ENCODE results near the gene NKX6-1.

Gene NKX6-1

DNA sequence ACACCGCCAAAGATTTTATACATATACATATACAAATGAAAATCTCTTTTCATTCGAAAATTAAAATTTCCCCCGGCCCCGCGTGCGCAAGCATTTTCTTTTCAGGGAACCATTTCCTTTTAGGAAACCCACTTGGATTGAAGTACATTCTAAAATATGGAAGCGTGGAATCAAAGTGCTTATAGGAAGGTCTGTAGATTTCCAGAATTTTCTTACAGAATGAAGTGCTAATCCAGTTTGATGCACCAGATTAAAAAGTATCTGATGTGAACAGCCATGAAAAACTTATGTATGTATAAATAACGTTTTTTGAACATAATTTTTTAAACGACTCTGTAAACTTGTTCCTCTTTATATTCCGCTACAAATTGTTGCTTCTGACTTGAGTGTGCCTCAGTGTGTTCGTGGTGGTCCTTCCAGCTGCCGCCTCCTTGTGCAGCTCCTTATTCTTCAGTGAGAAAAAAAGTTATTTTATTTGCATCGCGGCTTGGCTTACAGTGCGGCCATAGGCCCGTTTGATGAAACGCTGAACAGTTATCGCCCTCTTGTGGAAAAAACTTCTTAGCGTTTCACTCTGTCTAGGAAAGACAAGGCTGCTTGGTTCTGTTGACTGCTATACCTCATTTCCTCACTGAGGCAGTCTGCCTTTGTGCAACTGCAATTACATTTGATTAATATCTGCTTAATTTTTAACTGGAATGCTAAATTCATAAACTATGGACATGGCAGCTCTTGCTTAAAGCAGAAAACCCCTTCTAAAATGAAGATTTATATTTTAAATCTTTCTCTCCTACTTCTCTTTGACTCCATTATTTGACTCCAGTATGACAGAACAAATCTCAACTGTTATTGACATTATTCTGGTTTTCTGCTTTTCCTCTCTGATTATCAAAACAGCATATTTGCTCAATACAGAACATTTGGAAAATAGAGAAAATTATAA lies 4.7 kb upstream of the NKX6-1 start:
- Histone ChIP-seq H3K9ac (ENCODE audit: low read depth, low read length) (no peak overlapping the region), H3K36me3 (ENCODE audit: insufficient read depth, low read length) (no peaks in the 10 kb centered on the region), H3K4me1 (ENCODE audit: insufficient read depth, low read length) (peaks cover 13% of the 10 kb centered on the region), H3K9me3 (ENCODE audit: control insufficient read depth, insufficient read depth, low read length) (no peaks in the 10 kb centered on the region)

DNA sequence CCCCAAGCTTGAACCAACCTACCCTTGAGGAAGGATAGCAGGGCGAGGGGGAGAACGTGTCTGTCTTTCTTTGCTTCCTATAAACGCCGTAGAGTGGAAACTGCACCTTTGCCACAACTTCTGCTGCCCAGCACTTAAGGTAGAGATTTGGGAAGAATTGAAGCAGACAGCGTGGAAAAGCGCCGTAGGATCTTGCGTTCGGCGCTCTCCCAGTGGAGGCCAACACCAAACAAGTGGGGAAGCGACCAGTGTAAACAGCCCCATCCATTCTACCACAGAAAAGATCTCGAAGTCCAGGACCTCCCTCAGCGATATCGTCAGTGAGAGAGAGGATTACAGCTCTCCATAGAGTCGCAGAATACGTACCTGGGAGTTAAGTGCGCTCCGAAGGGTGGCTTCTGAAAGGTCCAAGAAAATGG lies 3.9 kb upstream of the NKX6-1 start:
- Histone ChIP-seq H3K4me1 (ENCODE audit: insufficient read depth, low read length) (peaks cover 13% of the 10 kb centered on the region), H3K9me3 (ENCODE audit: control insufficient read depth, insufficient read depth, low read length) (no peaks in the 10 kb centered on the region)

DNA sequence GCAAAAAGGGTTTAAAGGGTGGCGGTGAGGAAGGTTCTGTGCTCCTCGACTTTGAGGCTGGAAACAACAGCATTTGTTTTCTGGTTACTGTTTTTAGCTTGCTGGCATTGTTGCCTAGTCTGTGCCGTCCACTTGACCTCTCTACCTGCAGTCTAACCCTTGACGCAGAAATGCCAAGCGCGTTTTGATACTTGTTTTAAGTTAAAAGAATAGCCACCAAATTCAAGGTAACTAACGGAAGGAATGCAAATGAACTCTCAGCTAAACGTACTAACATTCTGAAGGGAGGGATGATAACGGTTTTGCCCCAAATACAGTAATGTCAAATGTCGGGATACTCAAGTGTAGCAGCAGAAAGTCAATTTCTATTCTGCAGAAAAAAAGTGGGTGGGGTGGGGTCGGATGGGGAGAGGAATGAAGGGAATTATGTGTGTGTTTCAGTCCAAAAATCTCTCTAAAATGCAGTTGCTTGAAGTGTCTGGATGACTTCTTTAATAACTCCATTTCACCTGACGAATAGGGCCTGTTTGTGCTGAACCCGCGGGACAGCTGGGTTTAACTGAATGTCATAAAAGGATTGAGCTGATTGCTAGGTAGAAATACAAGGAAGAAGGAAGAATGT lies 3.4 kb upstream of the NKX6-1 start:
- Histone ChIP-seq H3K9me3 (ENCODE audit: control insufficient read depth, insufficient read depth, low read length) (no peaks in the 10 kb centered on the region), H3K36me3 (ENCODE audit: insufficient read depth, low read length) (no peaks in the 10 kb centered on the region), H3K4me1 (ENCODE audit: insufficient read depth, low read length) (peaks cover 13% of the 10 kb centered on the region), H3K9ac (ENCODE audit: low read depth, low read length) (no peak overlapping the region)

More for the DNA sequence above, 3.9 kb upstream of the NKX6-1 start:
- Histone ChIP-seq H3K9ac (ENCODE audit: low read depth, low read length) (no peak overlapping the region), H3K36me3 (ENCODE audit: insufficient read depth, low read length) (no peaks in the 10 kb centered on the region)

DNA sequence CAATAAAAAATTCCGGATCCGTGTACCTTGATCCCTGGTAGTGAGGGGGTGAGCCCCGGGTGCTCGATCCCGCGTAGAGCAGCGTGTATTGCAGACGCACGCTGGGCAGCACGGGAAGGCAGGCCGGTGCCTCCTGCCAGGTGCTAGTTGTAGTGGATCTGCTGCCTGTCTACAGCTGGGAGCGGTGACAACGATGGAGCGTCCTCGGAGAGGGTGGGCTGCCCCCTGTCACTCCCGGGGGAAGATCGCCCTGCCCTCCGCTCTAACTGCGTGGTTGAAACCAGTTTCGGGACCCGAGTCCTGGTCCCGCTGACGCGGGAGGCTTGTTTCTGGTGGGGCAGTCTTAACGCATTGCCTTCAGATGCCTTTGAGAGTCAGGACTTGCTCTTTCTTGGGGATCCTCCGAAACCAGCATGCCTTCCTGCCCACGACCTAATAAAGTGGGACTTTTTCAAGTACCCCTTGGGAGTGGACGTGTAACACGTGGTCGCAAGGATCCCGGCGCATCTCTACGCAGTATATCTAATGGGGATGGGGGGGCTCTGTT lies 2.7 kb upstream of the NKX6-1 start:
- H3K36me3 ChIP-seq (ENCODE audit: insufficient read depth, low read length), result no peaks in the 10 kb centered on the region
- H3K4me1 ChIP-seq (ENCODE audit: insufficient read depth, low read length), result peaks cover 18% of the 10 kb centered on the region
- no peaks in the 10 kb centered on the region for H3K9me3 ChIP-seq (ENCODE audit: control insufficient read depth, insufficient read depth, low read length)
- H3K9ac ChIP-seq (ENCODE audit: low read depth, low read length), result no peak overlapping the region; the same call in 1 of the 2 replicates

DNA sequence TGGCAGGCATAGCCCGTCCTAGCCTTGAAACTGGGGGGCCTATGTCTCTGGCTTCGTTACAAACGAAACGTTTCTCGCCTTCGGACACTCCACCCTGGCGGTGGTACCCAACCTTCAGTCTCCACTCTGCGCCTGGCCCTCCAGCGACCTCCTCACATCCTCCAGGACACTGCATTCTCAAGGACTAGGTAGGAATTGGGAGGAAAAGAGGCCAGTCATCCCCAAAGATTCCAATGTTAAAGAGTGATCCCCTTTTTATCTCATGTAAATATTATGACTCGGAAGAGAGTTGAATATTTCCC lies 2.1 kb upstream of the NKX6-1 start:
- Histone ChIP-seq H3K36me3 (ENCODE audit: insufficient read depth, low read length) (no peaks in the 10 kb centered on the region), H3K9ac (ENCODE audit: low read depth, low read length) (no peak overlapping the region), H3K9me3 (ENCODE audit: control insufficient read depth, insufficient read depth, low read length) (no peaks in the 10 kb centered on the region), H3K4me1 (ENCODE audit: insufficient read depth, low read length) (peaks cover 18% of the 10 kb centered on the region)

DNA sequence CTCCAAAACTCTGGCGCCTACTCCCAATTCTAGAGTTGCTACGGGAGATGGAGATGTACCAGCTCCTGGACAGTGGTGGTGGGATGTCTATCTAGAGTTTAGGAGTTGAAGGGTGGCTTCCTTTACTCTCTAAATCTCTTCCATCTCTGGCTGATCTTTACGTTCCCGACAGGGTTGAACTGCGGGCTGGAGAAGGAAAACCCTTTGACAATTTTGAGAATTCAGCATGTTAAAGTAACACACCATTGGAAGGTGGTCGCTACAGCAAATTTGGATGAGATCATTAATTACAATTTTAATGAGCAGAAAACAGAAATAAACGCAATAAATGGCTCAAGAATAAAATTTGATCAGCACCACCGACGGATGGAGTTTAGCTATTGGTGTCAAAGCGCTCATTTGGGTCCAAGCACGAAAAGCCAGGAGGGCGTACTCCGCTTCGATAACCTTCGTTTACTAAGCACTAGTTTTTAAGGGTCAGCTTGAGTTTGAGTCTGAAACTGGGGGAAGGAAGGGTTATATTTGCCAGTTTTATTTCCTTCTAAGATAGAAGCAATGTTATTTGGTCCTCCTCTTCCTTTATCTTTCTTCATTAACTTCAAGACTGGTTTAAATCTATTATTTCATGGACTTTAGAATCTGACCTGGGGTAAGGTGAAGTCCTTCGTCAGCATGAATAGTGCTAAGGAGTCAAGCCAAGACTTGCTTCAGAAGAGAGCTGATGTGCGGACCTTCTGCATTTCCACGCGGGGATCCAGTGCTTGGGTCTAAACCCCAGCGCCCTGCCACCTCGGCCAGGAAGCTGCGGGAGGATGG lies 1.5 kb upstream of the NKX6-1 start:
- H3K4me1 ChIP-seq (ENCODE audit: insufficient read depth, low read length), result peaks cover 18% of the 10 kb centered on the region
- no peaks in the 10 kb centered on the region for H3K9me3 ChIP-seq (ENCODE audit: control insufficient read depth, insufficient read depth, low read length)
- H3K36me3 ChIP-seq (ENCODE audit: insufficient read depth, low read length), result no peaks in the 10 kb centered on the region
- no peak overlapping the region for H3K9ac ChIP-seq (ENCODE audit: low read depth, low read length)

DNA sequence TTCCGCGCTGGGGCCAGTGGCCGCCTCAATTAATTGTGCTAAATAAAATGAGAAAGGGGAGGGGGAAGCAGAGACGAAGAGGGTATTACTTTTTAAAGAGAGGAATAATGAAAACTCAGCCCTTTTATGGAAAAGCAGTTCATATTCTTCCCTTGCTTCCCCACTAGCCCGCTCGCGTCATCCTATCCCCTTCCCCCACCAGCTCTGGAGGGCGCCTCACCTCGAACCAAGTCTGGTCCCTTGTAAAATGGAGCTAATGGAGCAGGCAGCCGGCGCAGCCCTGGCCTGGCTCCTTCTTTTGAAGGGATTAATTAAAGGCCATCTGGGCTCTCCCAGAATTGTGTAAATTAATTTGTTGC lies 511 bp upstream of the NKX6-1 start:
- H3K9ac ChIP-seq (ENCODE audit: low read depth, low read length), result peak overlapping the region; percentile 65; the same call in 1 of the 2 replicates
- H3K36me3 ChIP-seq (ENCODE audit: insufficient read depth, low read length), result no peaks in the 10 kb centered on the region
- H3K4me1 ChIP-seq (ENCODE audit: insufficient read depth, low read length), result peaks cover 22% of the 10 kb centered on the region
- H3K9me3 ChIP-seq (ENCODE audit: control insufficient read depth, insufficient read depth, low read length), result no peaks in the 10 kb centered on the region

DNA sequence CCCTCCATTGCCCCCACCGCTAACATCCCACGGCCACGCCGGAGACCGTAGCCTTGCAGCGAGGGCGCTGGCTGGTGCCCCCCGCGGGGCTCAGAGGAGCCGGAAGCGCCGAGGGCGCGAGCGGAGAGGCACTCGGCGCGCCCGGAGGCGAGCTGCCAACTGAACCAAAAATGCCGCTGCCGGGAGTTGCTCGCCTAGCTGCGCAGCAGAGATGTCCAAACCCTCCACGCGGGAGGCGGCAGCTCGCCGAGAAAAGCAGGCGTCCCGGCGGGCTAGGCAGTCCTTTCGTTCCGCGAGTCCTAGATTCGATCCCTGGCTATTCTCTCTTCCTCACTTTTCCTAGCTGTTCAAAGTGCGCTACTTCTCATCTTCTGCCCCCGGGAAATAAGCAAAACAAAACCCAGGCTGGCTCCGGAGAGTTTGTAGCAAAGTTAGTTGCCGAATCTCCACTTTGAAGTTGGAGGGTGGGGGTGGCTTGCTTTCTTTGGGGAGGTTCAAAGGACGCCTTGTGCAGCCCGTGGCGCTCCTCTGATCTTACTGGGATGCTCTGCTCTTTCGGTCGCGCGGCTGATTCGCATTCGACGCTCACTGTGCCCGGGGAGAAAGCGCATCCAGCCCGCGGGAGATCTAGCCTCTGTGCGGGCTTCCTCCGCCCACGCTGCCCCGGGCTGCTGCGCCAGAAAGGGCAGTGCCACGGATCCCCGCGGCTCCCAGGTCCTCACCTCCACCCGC lies 723 bp downstream of the NKX6-1 start:
- Histone ChIP-seq H3K9me3 (ENCODE audit: control insufficient read depth, insufficient read depth, low read length) (no peaks in the 10 kb centered on the region), H3K9ac (ENCODE audit: low read depth, low read length) (peak overlapping the region; percentile 65; the same call in 1 of the 2 replicates), H3K4me1 (ENCODE audit: insufficient read depth, low read length) (peaks cover 20% of the 10 kb centered on the region), H3K36me3 (ENCODE audit: insufficient read depth, low read length) (no peaks in the 10 kb centered on the region)

DNA sequence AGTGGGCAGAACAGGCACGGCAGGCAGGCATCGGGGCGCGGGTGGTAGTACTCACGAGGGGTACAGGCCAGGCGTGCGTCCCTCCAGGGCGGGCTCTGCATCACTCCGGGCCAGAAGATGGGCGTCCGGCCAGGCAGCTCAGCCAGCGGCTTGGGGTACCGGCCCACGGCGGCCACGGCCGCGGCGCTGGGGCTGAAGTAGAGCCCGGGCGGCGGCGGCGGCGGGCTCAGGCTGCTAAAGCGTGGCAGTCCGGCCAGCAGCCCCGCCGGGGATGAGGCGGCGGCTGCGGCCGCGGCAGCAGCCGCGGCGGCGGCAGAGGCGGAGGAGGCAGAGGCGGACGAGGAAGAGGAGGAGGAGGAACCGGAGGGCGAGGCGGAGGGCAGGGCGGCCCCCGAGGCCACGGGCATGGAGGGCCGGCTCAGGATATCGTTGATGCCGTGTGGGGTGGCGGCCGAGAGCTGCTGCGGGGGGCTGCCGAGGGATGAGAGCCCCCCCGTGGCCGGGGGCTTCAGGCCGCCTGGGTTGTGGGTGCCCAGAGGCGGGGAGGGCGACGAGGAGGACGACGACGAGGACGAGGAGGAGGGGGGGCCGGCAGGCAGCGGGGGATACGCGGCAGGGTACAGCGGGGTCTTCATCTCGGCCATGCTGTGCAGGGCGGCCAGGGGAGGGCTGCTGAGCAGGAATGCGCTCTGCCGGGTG lies 1.4 kb downstream of the NKX6-1 start:
- Histone ChIP-seq H3K9me3 (ENCODE audit: control insufficient read depth, insufficient read depth, low read length) (no peaks in the 10 kb centered on the region), H3K9ac (ENCODE audit: low read depth, low read length) (peak overlapping the region; percentile 65; the same call in 1 of the 2 replicates), H3K4me1 (ENCODE audit: insufficient read depth, low read length) (peaks cover 13% of the 10 kb centered on the region), H3K36me3 (ENCODE audit: insufficient read depth, low read length) (no peaks in the 10 kb centered on the region)

DNA sequence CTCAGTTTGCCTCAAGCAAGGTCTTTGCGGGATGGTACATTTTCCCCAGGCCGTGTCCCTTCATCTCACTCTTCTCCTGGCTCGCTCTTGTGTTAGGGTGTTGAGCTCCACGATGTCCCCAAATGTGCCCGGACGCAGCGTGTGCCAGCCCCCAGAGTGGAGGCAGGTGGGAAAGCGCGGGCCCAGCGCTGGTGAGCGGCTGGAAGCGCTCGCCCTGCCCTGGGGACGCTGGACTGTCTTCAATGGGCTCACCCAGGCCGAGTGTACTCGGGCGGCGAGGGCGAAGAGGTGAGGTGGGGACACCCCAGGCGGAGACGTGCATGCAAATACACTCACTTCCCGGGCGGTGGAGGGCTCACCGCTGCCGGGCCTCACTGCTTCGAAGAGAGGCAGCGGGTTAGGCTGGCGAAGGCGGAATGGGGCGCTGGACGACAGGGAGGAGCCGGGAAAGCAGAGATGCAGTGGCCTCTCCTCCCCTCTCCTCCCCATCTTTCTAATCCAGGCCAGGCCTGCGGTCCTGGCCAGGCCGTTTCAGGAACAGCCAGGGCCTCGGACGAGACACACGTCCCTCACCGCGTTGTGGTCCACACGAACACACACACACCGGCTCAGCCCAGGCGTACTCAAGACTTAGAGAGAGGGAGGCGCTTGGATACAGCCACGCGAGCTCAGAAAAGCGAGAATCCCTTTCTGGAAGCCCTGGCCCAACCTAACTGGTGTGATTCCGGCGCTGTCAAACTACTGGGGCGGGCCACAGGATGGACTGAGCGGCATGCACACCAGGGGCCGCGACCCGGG lies 2.2 kb downstream of the NKX6-1 start:
- no peaks in the 10 kb centered on the region for H3K36me3 ChIP-seq (ENCODE audit: insufficient read depth, low read length)
- peak overlapping the region; percentile 65; the same call in 1 of the 2 replicates for H3K9ac ChIP-seq (ENCODE audit: low read depth, low read length)
- peaks cover 11% of the 10 kb centered on the region for H3K4me1 ChIP-seq (ENCODE audit: insufficient read depth, low read length)
- H3K9me3 ChIP-seq (ENCODE audit: control insufficient read depth, insufficient read depth, low read length), result no peaks in the 10 kb centered on the region

DNA sequence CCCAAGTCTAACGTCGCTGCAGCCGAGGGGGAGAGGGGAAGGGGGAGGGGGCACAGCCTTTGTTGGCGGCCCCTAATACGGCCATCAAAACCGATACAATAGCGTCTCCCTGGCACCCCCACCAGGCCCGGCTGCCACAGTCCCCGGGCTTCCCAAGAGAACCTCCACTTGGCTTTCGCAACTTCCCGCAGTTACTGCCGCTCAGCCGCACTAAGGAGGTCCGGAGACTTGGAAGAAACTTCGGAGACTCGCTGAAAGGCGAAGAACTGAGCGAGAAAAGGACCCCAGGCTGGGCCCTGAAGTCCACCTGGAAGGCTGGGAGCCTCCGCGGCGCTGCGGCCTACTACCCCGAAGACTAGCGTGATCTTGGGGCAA lies 2.8 kb downstream of the NKX6-1 start:
- H3K9ac ChIP-seq (ENCODE audit: low read depth, low read length), result peak overlapping the region; percentile 65; the same call in 1 of the 2 replicates
- no peaks in the 10 kb centered on the region for H3K9me3 ChIP-seq (ENCODE audit: control insufficient read depth, insufficient read depth, low read length)
- no peaks in the 10 kb centered on the region for H3K36me3 ChIP-seq (ENCODE audit: insufficient read depth, low read length)
- peaks cover 9% of the 10 kb centered on the region for H3K4me1 ChIP-seq (ENCODE audit: insufficient read depth, low read length)

DNA sequence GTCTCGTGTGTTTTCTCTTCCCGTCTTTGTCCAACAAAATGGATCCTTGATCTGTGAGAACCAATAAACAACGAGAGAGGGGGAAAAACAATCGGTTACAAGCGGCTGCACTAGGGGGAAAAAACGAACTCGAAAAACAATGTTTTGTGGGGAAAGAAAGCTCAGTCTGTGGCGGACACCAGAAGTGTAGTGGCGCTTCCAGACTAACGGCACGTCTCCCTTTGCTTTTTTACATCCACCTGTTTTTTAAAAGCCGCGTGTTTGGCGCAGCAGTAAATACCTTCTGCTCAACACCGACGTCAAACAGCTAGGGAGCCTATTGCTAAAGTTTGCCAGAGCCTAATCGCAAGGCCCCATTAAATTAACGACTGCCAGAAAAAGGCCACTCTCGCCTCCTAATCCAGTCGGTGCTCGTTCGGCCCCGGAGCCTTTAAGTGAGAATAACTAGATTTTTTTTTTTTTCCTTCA lies 3.3 kb downstream of the NKX6-1 start:
- peaks cover 9% of the 10 kb centered on the region for H3K4me1 ChIP-seq (ENCODE audit: insufficient read depth, low read length)
- peak overlapping the region; percentile 19; the same call in 1 of the 2 replicates for H3K9ac ChIP-seq (ENCODE audit: low read depth, low read length)
- H3K36me3 ChIP-seq (ENCODE audit: insufficient read depth, low read length), result no peaks in the 10 kb centered on the region
- no peaks in the 10 kb centered on the region for H3K9me3 ChIP-seq (ENCODE audit: control insufficient read depth, insufficient read depth, low read length)

Measured in ES-I3 (cell line).